HepG2 (cell line): ENCODE measurements around the gene PCTP. TPM values are rescaled to one million over a fixed set of nuclear protein-coding genes. Genes with fewer than 3 reads are reported as not detected.

Experiments
- ATF1 ChIP-seq: IDR thresholded peaks from 2 replicates; pipeline ENCODE4 v1.6.1; 2016; ENCODE audit warnings: mild to moderate bottlenecking, control low read depth
- DR1 ChIP-seq: sonication (generic); formaldehyde crosslinking; IDR thresholded peaks from 2 replicates; pipeline ENCODE4 v1.8.0; 2021; ENCODE audit warnings: mild to moderate bottlenecking, missing genetic modification reagents, inconsistent platforms
- HDAC2 ChIP-seq: sonication (generic); formaldehyde crosslinking; IDR thresholded peaks from 2 replicates; pipeline ENCODE4 v1.4.0; 2020; ENCODE audit warnings: missing genetic modification reagents
- HOXA7 ChIP-seq: sonication (generic); formaldehyde crosslinking; IDR thresholded peaks from 2 replicates; pipeline ENCODE4 v1.8.1; 2022; ENCODE audit warnings: mild to moderate bottlenecking, missing genetic modification reagents, moderate library complexity
- LCORL ChIP-seq, 2 experiments: fragments of 450-650 bp in 1 of 2; sonication (generic) in 1 of 2; formaldehyde crosslinking in 1 of 2; IDR thresholded peaks; 2 replicates each; pipeline versions ENCODE4 v1.5.0 to v1.6.1; 2017 to 2020; ENCODE audit warnings: antibody characterized with exemption in 1 of 2, missing genetic modification reagents in 1 of 2
- NR2F6 ChIP-seq, 2 experiments: IDR thresholded peaks; 2 replicates each; pipeline ENCODE4 v1.6.1; 2016; ENCODE audit warnings: antibody characterized with exemption in 1 of 2, mild to moderate bottlenecking in 1 of 2
- TAF1 ChIP-seq: sonication (generic); formaldehyde crosslinking; IDR thresholded peaks from 2 replicates; pipeline ENCODE4 v1.4.0; 2020; ENCODE audit warnings: missing genetic modification reagents
- THAP9 ChIP-seq: sonication (generic); formaldehyde crosslinking; IDR thresholded peaks from 2 replicates; pipeline ENCODE4; 2020; ENCODE audit warnings: missing genetic modification reagents, mild to moderate bottlenecking, borderline replicate concordance
- ZFP36L1 ChIP-seq: sonication (generic); formaldehyde crosslinking; IDR thresholded peaks from 2 replicates; pipeline ENCODE4 v1.8.0; 2022; ENCODE audit warnings: mild to moderate bottlenecking, missing genetic modification reagents, moderate library complexity
- ZNF256 ChIP-seq: sonication (generic); formaldehyde crosslinking; conservative IDR thresholded peaks from 2 replicates; pipeline ENCODE4 v1.4.0; 2020; ENCODE audit warnings: missing genetic modification reagents
- ZNF280B ChIP-seq: sonication (generic); formaldehyde crosslinking; IDR thresholded peaks from 2 replicates; pipeline ENCODE4 v1.5.0; 2020; ENCODE audit warnings: missing genetic modification reagents, mild to moderate bottlenecking, borderline replicate concordance
- ZNF34 ChIP-seq: sonication (generic); formaldehyde crosslinking; IDR thresholded peaks from 2 replicates; pipeline ENCODE4 v1.4.0; 2020; ENCODE audit warnings: mild to moderate bottlenecking, missing genetic modification reagents, borderline replicate concordance
- ZNF407 ChIP-seq: sonication (generic); formaldehyde crosslinking; IDR thresholded peaks from one replicate; pipeline ENCODE4 v1.5.1; 2020; ENCODE audit warnings: mild to moderate bottlenecking, missing genetic modification reagents; ENCODE audit errors: not compliant biosample characterization
- ZNF615 ChIP-seq: sonication (generic); formaldehyde crosslinking; IDR thresholded peaks from 2 replicates; pipeline ENCODE4 v1.5.0; 2020; ENCODE audit warnings: mild to moderate bottlenecking, missing genetic modification reagents, borderline replicate concordance
- ZNF883 ChIP-seq: sonication (generic); formaldehyde crosslinking; IDR thresholded peaks from 2 replicates; pipeline ENCODE4 v1.5.1; 2020; ENCODE audit warnings: mild to moderate bottlenecking, missing genetic modification reagents; ENCODE audit errors: not compliant biosample characterization
- polyA plus RNA-seq, 8 experiments: library from polyadenylated mRNA; depleted of rRNA in 3 of 8; stranded (reverse) in 7 of 8; unstranded in 1 of 8; fragments of >200 nt; fragmentation: Illumina TruSeq in 4 of 8; extraction: Trizol in 4 of 8; gene quantifications; 2 replicates each; pipeline versions ENCODE4 v1.2.1 to v1.2.3, GENCODE V29; 2011 to 2016; ENCODE audit warnings: low read depth in 4 of 8, missing spikeins in 1 of 8, mixed read lengths in 1 of 8; ENCODE audit not compliant: insufficient read depth in 1 of 8
- total RNA-seq, 5 experiments: library from RNA; depleted of rRNA; stranded (reverse); fragments of >200 nt; fragmentation: Illumina TruSeq; extraction: Trizol; gene quantifications; 2 replicates each; pipeline ENCODE4 v1.2.3, GENCODE V29; 2016; ENCODE audit warnings: low read depth in 1 of 5

PCTP gene
- total and polyA plus RNA-seq, 2 of the 13 experiments (the other 11 are each of a cell fraction or from before 2014, with no cell fraction given), result 37.1 to 50.7 TPM

GRCh38 chr17:55750750-55751657 lies at the start of gene PCTP (continued):
- peak; percentile 88 for TF ChIP-seq ZNF407
- peak; percentile 81; the same call in 1 of the 2 replicates for TF ChIP-seq ZFP36L1 (CRISPR knock-in tag)
- no peak for TF ChIP-seq ATF1 (CRISPR knock-in tag)
- no peak for TF ChIP-seq ZNF34 (CRISPR knock-in tag)
- TF ChIP-seq DR1 (CRISPR knock-in tag), result peak; percentile 74
- no peak for TF ChIP-seq HOXA7 (CRISPR knock-in tag)
- peak; percentile 91 for TF ChIP-seq ZNF883 (CRISPR knock-in tag)
- no peak; the same call in 1 of the 2 replicates for TF ChIP-seq ZNF280B (CRISPR knock-in tag)
- TF ChIP-seq THAP9 (CRISPR knock-in tag), result peak; percentile 83
- peak; percentile 94 for TF ChIP-seq TAF1
- no peak for TF ChIP-seq LCORL (IDR thresholded peaks at IDR 0.05)
- TF ChIP-seq LCORL (CRISPR knock-in tag; IDR thresholded peaks at IDR 0.05), result peak; percentile 77; the same call in 1 of the 2 replicates
- no peak; the same call in 1 of the 2 replicates for TF ChIP-seq ZNF256 (CRISPR knock-in tag)
- peak; percentile 27; the same call in 1 of the 2 replicates for TF ChIP-seq NR2F6 (IDR thresholded peaks at IDR 0.05)
- TF ChIP-seq NR2F6 (CRISPR knock-in tag; IDR thresholded peaks at IDR 0.05), result peak; percentile 77
- TF ChIP-seq ZNF615 (CRISPR knock-in tag), result no peak
- peak; percentile 77 for TF ChIP-seq HDAC2 (CRISPR knock-in tag)
